Measurements from ENCODE around the gene ARID5B.

GRCh38 chr10:62058896-62059216 is 157.4 kb downstream of the ARID5B start:
- no peak for TF ChIP-seq POLR2A (IDR thresholded peaks at IDR 0.05; ENCODE audit: low read depth, low read length)
- TF ChIP-seq SPI1 (IDR thresholded peaks at IDR 0.05; ENCODE audit: low read depth, low read length): no peak
- TF ChIP-seq POLR2AphosphoS5 (IDR thresholded peaks at IDR 0.05; ENCODE audit: low read depth, low read length): no peak

Data from GM12891 (cell line).